Measurements from ENCODE around the gene PLAAT4.

The PLAAT4 gene

DNA sequence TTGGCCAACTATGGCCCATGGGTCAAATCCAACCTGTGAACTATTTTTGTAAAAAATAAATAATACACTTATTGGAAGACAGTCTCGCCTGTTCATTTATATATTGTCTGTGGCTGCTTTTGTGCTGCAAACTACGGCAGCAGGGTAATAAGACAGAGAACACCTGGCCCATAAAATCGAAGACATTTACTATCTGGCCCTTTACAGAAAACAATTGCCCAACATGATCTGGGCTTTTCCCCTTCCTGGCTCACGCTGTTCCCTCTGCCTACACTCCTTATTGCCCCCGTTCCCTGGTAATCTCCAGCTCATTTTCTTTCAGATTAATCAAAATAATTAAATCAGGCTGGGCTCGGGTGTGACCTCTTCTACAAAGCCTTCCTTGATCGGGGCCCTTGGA lies 21.0 kb downstream of the PLAAT4 start:
- Mint-ChIP-seq H3K9me3 (no peaks in the 10 kb centered on the region), H3K27me3 (ENCODE audit: low read depth, poor library complexity) (peaks cover 16% of the 10 kb centered on the region), H3K4me3 (no peak overlapping the region), H3K36me3 (ENCODE audit: low read depth) (no peaks in the 10 kb centered on the region), H3K27ac (no peak overlapping the region), H3K4me1 (peaks cover 12% of the 10 kb centered on the region)
- DNase-seq, result no peak
- TF ChIP-seq CTCF (IDR thresholded peaks at IDR 0.05), result no peak

DNA sequence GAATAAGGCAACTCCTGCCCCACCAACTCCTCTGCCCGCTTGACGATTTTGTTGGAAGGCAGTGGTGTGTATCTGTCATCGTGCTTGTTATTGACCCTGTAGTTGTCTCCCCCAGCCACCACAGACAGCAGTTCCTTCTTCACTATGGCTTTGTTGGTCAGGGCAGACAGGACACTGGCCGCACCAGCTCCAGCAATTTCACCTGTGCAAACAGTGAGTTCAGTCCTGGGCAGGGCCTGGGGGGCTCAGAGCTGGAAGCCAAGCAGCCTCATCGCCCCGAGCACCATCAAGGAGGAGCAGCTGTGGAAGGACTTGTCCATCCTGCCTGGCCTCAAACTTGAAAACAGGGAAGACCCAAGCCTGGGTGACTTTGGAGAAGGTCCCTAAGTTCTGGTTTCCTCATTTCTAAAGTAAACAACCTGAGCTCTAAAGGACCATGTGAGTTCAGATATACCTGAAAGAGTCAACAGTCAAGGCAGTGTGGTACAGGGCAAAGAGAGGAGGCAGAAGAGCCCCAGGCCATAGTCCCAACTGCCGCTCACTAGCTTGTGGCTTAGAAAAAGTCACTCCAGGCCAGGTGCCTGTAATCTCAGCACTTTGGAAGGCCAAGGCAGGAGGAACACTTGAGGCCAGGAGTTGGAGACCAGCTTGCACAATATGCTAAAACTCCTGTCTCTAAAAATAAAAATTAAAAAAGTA lies 22.0 kb downstream of the PLAAT4 start:
- Mint-ChIP-seq H3K4me3 (no peak overlapping the region), H3K9me3 (no peaks in the 10 kb centered on the region), H3K4me1 (peaks cover 8% of the 10 kb centered on the region), H3K36me3 (ENCODE audit: low read depth) (no peaks in the 10 kb centered on the region), H3K27me3 (ENCODE audit: low read depth, poor library complexity) (peaks cover 11% of the 10 kb centered on the region), H3K27ac (no peak overlapping the region)
- no peak for TF ChIP-seq CTCF (IDR thresholded peaks at IDR 0.05)
- DNase-seq, result no peak

DNA sequence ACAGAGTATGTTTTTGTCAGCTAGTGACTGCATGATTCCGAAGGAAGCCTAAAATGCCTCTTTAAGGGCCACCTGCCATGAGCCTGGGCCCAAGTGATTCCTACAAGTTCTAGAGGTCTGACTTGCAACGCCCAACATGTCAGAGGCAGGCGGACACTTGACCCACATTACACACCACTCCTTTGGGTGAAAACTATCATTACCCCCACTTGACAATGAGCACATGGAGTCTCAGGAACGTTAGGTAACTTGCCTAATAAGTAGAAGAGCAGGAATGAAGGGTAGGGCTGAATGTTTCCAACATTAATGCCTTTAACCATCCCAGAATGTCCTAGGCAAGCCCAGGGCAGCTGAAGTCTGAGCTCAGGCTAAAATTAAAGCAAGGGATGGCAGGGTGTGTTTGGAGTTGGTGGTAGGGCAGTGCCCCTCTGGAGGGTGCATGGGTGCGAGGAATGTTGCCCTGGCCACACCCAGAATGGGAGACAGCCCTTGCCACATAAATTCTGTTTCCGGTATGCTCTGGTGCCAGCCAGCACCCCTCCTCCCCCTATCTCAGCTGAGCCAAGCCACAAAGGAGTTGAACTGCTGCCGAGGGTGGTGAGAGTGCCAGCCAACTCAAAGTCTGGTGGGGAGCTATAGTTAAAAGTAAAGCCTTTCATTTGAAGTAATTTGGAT lies 24.0 kb downstream of the PLAAT4 start:
- peaks cover 11% of the 10 kb centered on the region for H3K27me3 Mint-ChIP-seq (ENCODE audit: low read depth, poor library complexity)
- no peak overlapping the region for H3K27ac Mint-ChIP-seq
- TF ChIP-seq CTCF (IDR thresholded peaks at IDR 0.05), result no peak
- H3K4me1 Mint-ChIP-seq, result peaks cover 15% of the 10 kb centered on the region
- no peaks in the 10 kb centered on the region for H3K9me3 Mint-ChIP-seq
- H3K36me3 Mint-ChIP-seq (ENCODE audit: low read depth), result no peaks in the 10 kb centered on the region
- no peak overlapping the region for H3K4me3 Mint-ChIP-seq
- no peak for DNase-seq

DNA sequence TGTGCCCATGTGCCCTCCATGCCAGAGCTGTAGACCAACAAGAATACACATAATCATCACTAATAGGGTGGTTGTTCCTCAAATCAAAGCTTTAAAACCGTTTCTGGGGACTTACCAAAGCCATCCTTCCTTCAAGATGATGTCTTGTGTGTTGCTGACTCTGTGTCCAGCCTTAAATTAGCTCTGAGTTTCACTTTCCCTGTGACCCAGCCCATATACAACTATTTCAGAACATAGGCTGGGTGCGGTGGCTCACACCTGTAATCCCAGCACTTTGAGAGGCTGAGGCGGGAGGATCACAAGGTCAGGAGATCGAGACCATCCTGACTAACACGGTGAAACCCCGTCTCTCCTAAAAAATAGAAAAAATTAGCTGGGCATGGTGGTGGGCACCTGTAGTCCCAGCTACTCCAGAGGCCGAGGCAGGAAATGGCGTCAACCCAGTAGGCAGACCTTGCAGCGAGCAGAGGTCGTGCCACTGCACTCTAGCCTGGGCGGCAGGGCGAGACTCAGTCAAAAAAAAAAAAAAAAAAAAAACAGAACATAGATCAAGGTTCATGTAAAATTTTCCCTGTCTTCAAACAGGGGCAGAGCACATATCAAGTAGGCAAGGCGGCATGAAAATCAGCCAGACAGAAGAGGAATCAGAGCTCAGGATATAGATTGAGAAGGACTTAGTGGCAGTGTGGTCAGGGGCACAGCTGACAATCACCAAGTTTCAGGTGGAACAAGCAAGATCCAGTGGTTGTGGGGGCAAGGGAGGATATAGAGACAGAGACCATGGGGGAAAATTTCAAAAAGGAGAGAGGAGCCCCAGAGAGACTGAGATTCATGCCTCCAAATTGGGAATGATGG lies 26.8 kb downstream of the PLAAT4 start, which contains the start of gene PLAAT2:
TSS of gene PLAAT2 (minus strand) at position 179 of the 855 bp plus-strand sequence. CDS start at position 124, 55 bp downstream.
- H3K27me3 Mint-ChIP-seq (ENCODE audit: low read depth, poor library complexity), result peaks cover 5% of the 10 kb centered on the region
- H3K36me3 Mint-ChIP-seq (ENCODE audit: low read depth), result no peaks in the 10 kb centered on the region
- H3K27ac Mint-ChIP-seq, result no peak within 1 kb of the TSS
- no peak for DNase-seq
- no peaks in the 10 kb centered on the region for H3K9me3 Mint-ChIP-seq
- TF ChIP-seq CTCF (IDR thresholded peaks at IDR 0.05), result no peak
- H3K4me1 Mint-ChIP-seq, result peaks cover 28% of the 10 kb centered on the region
- H3K4me3 Mint-ChIP-seq, result no peak within 1 kb of the TSS

DNA sequence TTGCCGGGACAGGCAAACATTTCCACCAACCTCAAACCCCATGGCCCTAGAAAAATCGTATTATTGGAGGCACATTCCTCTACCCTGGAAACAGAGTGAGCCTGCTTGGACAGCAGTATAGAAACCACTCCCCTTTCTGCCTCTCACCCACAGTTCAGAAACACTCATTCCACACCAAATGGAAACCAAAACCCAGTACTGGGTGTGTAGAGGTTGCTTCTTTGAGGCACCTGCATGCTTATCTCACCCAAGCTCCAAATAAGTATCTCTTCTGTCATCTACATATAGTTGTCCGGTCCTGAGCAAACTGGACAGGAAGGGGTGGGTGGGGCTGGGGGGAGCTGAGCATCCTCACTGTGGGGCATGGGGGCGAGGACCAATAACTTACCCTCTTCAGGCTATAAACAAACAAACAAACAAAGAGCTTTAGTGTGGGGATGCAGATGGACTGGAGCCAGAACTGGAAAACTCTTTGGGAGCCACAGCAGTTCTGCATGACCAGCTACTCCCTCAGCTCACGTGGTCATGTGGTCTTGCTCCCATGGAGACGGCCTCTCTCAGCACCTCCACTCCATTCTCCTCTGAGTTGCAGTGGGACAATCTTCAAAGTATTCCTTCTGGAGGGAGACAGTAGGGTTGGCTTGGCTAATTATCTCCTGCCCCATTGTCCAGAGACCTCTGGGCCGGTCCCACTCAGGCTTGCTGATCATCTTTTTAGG lies 27.6 kb downstream of the PLAAT4 start:
- Mint-ChIP-seq H3K27me3 (ENCODE audit: low read depth, poor library complexity) (peaks cover 4% of the 10 kb centered on the region), H3K36me3 (ENCODE audit: low read depth) (no peaks in the 10 kb centered on the region), H3K4me3 (no peak overlapping the region), H3K9me3 (no peaks in the 10 kb centered on the region), H3K27ac (no peak overlapping the region), H3K4me1 (peaks cover 28% of the 10 kb centered on the region)
- no peak for TF ChIP-seq CTCF (IDR thresholded peaks at IDR 0.05)
- no peak for DNase-seq

Measured in nephron progenitor cell (in vitro differentiated cells).